Prostate gland (tissue), 2 donors: ENCODE measurements around the gene SF3A1. TPM values are rescaled to one million over a fixed set of nuclear protein-coding genes. Genes with fewer than 3 reads are reported as not detected.

Source experiments
- DNase-seq: peaks from one replicate; pipeline ENCODE4 v3.0.0-alpha.2; 2019; ENCODE audit warnings: low spot score
- H3K27ac ChIP-seq, 2 donors: fragments of 200-600 bp; sonication (generic); 2 replicates each; pipeline ENCODE4 v1.5.1; 2017 to 2019
- H3K27me3 ChIP-seq: fragments of 200-600 bp; sonication (generic); replicated peaks from 2 replicates; pipeline ENCODE4 v1.5.1; 2019; ENCODE audit not compliant: insufficient read depth
- H3K36me3 ChIP-seq, 2 donors: fragments of 200-600 bp; sonication (generic); 1 replicate in 1 of 2; 2 replicates in 1 of 2; pipeline versions ENCODE4 v1.5.1 to v1.8.1; 2017 to 2019
- H3K4me1 ChIP-seq: fragments of 200-600 bp; sonication (generic); replicated peaks from 2 replicates; pipeline ENCODE4 v1.5.1; 2019
- H3K4me3 ChIP-seq, 2 donors: fragments of 200-600 bp; sonication (generic); 2 replicates each; pipeline ENCODE4 v1.5.1; 2017 to 2019
- H3K9me3 ChIP-seq: fragments of 200-600 bp; sonication (generic); 2 replicates; pipeline ENCODE4 v1.5.1; 2017
- POLR2A ChIP-seq: fragments of 450-650 bp; IDR thresholded peaks from one replicate; pipeline ENCODE4 v1.6.1; 2016; ENCODE audit warnings: antibody characterized with exemption, mild to moderate bottlenecking
- POLR2AphosphoS5 ChIP-seq: sonication (generic); formaldehyde crosslinking; IDR thresholded peaks from one replicate; pipeline ENCODE4 v1.6.1; 2017; ENCODE audit warnings: antibody characterized with exemption
- WGBS: methylation state at CpG from one replicate; pipeline ENCODE4 v1.1.5; 2018; 5-methylcytosine and 5-hydroxymethylcytosine counted together
- intact Hi-C: fragments of 100-400 bp; cut with DNase I; formaldehyde crosslinking; loops from one replicate; pipeline ENCODE4 v1.14.2; 2022
- total RNA-seq, 2 donors: library from RNA; depleted of rRNA; stranded (reverse); fragments of >200 nt; gene quantifications; one replicate each; pipeline ENCODE4 v1.1.0, GENCODE V29; 2016
- TF ChIP-seq, protein P1 (sequence below), 4 experiments: fragments of 200-600 bp in 2 of 4; fragments of 450-650 bp in 2 of 4; sonication (generic) in 2 of 4; IDR thresholded peaks; 1 replicate in 3 of 4; 2 replicates in 1 of 4; pipeline ENCODE4 v1.5.1; 2016 to 2019; ENCODE audit warnings: antibody characterized with exemption in 4 of 4, mild to moderate bottlenecking in 2 of 4, moderate library complexity in 2 of 4

The SF3A1 gene
- total RNA-seq, 2 donors from 2014 or later, result 108 to 134 TPM

DNA sequence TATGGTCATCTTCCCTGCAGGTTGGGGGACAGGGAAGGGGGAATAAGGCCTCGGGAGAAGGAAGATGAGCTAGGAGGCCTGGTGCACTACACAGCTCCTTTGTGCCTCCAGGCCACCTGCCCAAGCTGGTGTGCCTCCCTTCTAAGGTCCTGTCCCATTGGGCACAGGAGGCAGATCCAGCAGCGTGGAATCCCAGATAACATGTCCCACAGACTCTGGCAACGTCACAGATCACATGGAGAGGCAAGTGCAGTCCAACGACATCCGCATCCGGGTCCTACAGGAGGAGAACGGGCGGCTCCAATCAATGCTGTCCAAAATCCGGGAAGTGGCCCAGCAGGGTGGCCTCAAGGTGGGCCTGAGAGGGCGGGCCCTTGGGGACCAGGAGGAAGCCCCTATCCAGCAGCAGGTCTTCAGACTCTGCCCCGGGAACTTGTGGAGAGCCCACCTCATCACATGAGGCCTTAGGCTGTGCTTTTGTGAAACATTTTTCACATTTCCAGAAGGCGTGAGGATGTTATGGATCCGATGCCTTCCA is 18.7 kb upstream of the SF3A1 start:
- intact Hi-C loops, result no loop called here
- 92% methylated on average over 13 of the region's 13 CpGs for WGBS
- H3K9me3 ChIP-seq, result no peaks in the 10 kb centered on the region
- TF ChIP-seq POLR2AphosphoS5, result no peak
- TF ChIP-seq POLR2A, result no peak
- TF ChIP-seq, protein P1, sequence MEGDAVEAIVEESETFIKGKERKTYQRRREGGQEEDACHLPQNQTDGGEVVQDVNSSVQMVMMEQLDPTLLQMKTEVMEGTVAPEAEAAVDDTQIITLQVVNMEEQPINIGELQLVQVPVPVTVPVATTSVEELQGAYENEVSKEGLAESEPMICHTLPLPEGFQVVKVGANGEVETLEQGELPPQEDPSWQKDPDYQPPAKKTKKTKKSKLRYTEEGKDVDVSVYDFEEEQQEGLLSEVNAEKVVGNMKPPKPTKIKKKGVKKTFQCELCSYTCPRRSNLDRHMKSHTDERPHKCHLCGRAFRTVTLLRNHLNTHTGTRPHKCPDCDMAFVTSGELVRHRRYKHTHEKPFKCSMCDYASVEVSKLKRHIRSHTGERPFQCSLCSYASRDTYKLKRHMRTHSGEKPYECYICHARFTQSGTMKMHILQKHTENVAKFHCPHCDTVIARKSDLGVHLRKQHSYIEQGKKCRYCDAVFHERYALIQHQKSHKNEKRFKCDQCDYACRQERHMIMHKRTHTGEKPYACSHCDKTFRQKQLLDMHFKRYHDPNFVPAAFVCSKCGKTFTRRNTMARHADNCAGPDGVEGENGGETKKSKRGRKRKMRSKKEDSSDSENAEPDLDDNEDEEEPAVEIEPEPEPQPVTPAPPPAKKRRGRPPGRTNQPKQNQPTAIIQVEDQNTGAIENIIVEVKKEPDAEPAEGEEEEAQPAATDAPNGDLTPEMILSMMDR (IDR thresholded peaks at IDR 0.05), result no peak
- H3K27ac ChIP-seq, result no peak overlapping the region
- no peak for DNase-seq
- H3K4me1 ChIP-seq, result no peaks in the 10 kb centered on the region
- no peaks in the 10 kb centered on the region for H3K36me3 ChIP-seq
- H3K27me3 ChIP-seq, result no peaks in the 10 kb centered on the region
- H3K4me3 ChIP-seq, result no peak overlapping the region

DNA sequence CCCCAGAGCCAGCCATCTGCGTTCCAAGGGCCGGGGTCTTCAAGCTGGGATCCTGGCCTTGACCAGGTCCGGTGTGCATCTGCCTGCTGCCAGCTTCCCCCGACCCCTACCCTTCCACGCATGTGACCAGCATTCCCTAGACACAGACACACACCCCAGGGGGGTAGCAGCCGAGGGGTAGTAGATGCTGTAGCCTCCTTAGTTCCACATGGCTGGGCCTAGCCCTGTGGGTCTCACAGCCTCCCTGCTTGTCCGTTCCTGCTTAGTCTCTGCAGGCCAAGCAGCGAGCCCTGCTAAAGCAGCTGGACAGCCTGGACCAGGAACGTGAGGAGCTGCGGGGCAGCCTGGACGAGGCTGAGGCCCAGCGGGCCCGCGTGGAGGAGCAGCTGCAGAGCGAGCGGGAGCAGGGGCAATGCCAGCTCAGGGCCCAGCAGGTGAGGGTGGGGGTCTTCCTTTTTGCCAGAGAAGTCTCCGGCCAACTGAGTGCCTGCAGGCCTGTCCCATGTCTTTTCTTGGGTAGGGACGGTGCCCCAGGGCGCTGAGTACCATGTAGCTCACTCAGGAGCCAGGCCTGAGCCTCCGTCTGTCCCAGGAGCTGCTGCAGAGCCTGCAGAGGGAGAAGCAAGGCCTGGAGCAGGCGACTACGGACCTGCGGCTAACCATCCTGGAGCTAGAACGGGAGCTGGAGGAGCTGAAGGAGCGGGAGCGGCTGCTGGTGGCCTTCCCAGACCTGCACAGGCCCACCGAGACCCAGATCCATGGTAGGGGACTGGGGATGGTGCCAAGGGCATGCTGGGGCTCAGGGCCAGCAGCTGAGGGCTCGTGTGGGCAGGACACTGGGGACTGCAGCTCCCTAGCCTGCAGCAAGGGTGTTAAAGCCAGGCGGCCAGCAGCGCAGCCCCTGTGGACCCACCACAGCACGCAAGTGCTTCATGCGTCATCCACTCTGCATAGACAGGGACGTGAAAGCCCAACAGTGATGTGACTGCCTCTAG is 16.9 kb upstream of the SF3A1 start:
- intact Hi-C loops, result no loop called here
- DNase-seq, result no peak
- Histone ChIP-seq H3K4me1 (no peaks in the 10 kb centered on the region), H3K9me3 (no peaks in the 10 kb centered on the region), H3K27ac (no peak overlapping the region), H3K36me3 (no peaks in the 10 kb centered on the region), H3K4me3 (no peak overlapping the region), H3K27me3 (no peaks in the 10 kb centered on the region)
- 81% methylated on average over 33 of the region's 33 CpGs for WGBS
- no peak for TF ChIP-seq POLR2A
- TF ChIP-seq, protein P1 (IDR thresholded peaks at IDR 0.05), result no peak
- TF ChIP-seq POLR2AphosphoS5, result no peak

DNA sequence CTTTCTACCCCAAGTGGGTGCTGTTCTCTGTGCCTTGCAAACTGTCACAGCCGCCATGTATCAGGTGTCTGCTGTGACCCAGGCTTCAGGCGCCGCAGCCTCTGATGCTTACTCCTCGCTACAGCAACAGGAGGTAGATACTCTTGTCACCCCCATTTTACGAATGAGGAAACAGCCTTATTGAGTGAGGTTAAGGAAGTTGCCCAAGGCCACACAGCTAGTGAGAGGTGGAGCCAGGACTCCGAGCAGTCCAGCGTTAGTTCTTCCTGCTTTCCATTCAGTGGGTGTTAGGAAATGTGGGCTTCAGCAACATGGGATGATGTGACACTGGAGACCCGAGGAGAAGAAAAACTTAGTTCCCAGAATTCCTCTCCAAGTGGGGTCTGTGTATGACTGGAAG is 16.2 kb upstream of the SF3A1 start:
- 77% methylated on average over 8 of the region's 8 CpGs for WGBS
- intact Hi-C loops, result no loop called here
- no peak overlapping the region for H3K4me3 ChIP-seq

DNA sequence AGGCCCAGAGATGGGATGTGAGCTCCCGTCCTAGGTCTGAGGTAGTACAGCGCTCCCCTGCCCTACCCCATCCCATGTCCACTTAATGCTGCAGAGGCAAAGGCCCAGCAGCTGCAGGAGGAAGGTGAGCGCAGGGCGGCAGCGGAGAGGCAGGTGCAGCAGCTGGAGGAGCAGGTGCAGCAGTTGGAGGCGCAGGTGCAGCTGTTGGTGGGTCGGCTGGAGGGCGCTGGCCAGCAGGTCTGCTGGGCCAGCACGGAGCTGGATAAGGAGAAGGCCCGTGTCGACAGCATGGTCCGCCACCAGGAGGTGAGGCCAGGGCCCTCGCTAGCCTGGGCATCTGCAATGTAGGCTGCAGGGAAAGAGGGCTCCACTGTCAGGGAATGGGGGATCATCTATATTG is 15.3 kb upstream of the SF3A1 start:
- Histone ChIP-seq H3K9me3 (no peaks in the 10 kb centered on the region), H3K27ac (no peak overlapping the region), H3K4me1 (no peaks in the 10 kb centered on the region), H3K36me3 (no peaks in the 10 kb centered on the region), H3K27me3 (no peaks in the 10 kb centered on the region), H3K4me3 (no peak overlapping the region)
- TF ChIP-seq POLR2A, result no peak
- TF ChIP-seq POLR2AphosphoS5, result no peak
- TF ChIP-seq, protein P1 (IDR thresholded peaks at IDR 0.05), result no peak
- 81% methylated on average over 13 of the region's 13 CpGs for WGBS
- intact Hi-C loops, result no loop called here
- no peak for DNase-seq

More for the DNA sequence above, 16.2 kb upstream of the SF3A1 start:
- no peak for DNase-seq
- H3K27me3 ChIP-seq, result no peaks in the 10 kb centered on the region
- no peaks in the 10 kb centered on the region for H3K9me3 ChIP-seq
- TF ChIP-seq, protein P1 (IDR thresholded peaks at IDR 0.05), result no peak
- TF ChIP-seq POLR2A, result no peak
- TF ChIP-seq POLR2AphosphoS5, result no peak
- H3K4me1 ChIP-seq, result no peaks in the 10 kb centered on the region
- H3K27ac ChIP-seq, result no peak overlapping the region
- H3K36me3 ChIP-seq, result no peaks in the 10 kb centered on the region
